ENCODE data around the gene OR2AG2. TPM values are rescaled to one million over a fixed set of nuclear protein-coding genes. Genes with fewer than 3 reads are reported as not detected.

The OR2AG2 gene
- total and polyA plus RNA-seq, 9 of the 15 experiments (the other 6 are each of a cell fraction or from before 2014, with no cell fraction given) = 0.15 to 0.91 (median 0.55) TPM

DNA sequence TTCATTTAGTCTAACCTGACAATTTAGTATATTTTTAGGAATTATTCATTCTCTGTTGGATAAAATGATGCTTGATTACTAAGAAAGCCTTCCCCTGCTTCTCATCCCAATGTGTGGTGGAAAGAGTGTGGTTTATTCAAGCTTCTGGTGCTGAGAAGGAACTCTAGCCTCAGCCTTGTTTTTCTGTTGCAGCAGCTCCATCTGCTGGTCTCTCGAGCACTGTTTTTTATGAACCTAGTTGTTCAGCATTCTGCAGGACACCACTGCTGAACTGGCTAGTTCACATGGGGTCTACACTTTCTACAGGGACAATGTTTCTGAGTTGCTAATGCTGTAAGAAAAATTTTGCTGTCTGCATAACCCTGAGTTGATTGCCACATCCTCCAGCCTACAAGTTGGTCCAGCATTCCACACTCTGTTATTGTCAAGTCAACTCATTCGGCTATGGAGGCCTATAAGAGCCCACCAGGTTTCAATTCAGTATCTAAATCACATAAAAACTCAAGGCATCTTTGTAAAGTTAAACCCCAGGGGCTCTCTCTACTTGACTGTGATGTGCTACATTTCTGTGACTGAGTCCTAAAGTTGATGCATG is 14.3 kb downstream of the OR2AG2 start (continued):
- no peak for TF ChIP-seq GABPA (tag; conservative IDR thresholded peaks at IDR 0.05; ENCODE audit: low read depth)
- TF ChIP-seq CHCHD3 (CRISPR knock-in tag; IDR thresholded peaks at IDR 0.05) = no peak
- no peak for TF ChIP-seq ZKSCAN1 (IDR thresholded peaks at IDR 0.05; ENCODE audit: low read depth, low read length)
- TF ChIP-seq XRCC5 (IDR thresholded peaks at IDR 0.05; ENCODE audit: low read depth, low read length) = no peak
- no peak for TF ChIP-seq CEBPG (CRISPR knock-in tag; IDR thresholded peaks at IDR 0.05)
- TF ChIP-seq CEBPG (tag; conservative IDR thresholded peaks at IDR 0.05 in 1 of 2, IDR thresholded peaks at IDR 0.05 in 1 of 2) = no peak
- no peak for TF ChIP-seq SMARCB1 (IDR thresholded peaks at IDR 0.05; ENCODE audit: insufficient read length, low read depth)
- TF ChIP-seq, protein P1, sequence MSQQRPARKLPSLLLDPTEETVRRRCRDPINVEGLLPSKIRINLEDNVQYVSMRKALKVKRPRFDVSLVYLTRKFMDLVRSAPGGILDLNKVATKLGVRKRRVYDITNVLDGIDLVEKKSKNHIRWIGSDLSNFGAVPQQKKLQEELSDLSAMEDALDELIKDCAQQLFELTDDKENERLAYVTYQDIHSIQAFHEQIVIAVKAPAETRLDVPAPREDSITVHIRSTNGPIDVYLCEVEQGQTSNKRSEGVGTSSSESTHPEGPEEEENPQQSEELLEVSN (IDR thresholded peaks at IDR 0.05; ENCODE audit: borderline replicate concordance in 1 of 2, extremely low read depth in 1 of 2, insufficient read depth in 1 of 2, insufficient read length in 1 of 2, low read depth in 1 of 2, low read length in 1 of 2, poor library complexity in 1 of 2, severe bottlenecking in 1 of 2) = no peak
- no peak for TF ChIP-seq ERF (CRISPR knock-in tag; IDR thresholded peaks at IDR 0.05)
- TF ChIP-seq ZNF766 (CRISPR knock-in tag; conservative IDR thresholded peaks at IDR 0.05) = peak; percentile 94
- TF ChIP-seq CHD2 (IDR thresholded peaks at IDR 0.05; ENCODE audit: low read depth, low read length) = no peak
- TF ChIP-seq DDX20 (tag; IDR thresholded peaks at IDR 0.05; ENCODE audit: low read depth) = no peak
- no peak for TF ChIP-seq ATF7 (IDR thresholded peaks at IDR 0.05)
- TF ChIP-seq, protein P2, sequence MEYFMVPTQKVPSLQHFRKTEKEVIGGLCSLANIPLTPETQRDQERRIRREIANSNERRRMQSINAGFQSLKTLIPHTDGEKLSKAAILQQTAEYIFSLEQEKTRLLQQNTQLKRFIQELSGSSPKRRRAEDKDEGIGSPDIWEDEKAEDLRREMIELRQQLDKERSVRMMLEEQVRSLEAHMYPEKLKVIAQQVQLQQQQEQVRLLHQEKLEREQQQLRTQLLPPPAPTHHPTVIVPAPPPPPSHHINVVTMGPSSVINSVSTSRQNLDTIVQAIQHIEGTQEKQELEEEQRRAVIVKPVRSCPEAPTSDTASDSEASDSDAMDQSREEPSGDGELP (CRISPR knock-in tag; IDR thresholded peaks at IDR 0.05; ENCODE audit: borderline replicate concordance) = no peak
- no peak for TF ChIP-seq SP2 (IDR thresholded peaks at IDR 0.05; ENCODE audit: extremely low read depth, low read depth, low read length, poor library complexity, severe bottlenecking)
- TF ChIP-seq TEAD2 (tag; IDR thresholded peaks at IDR 0.05) = no peak

Data from K562 (cell line).